ENCODE results near the gene PRKCH.

- TF ChIP-seq CTCF (IDR thresholded peaks at IDR 0.05) (no peak), POLR2A (IDR thresholded peaks at IDR 0.05) (no peak)
Observed at GRCh38 chr14:61555056-61555838, 233.9 kb downstream of the PRKCH start.

All from esophagus squamous epithelium (tissue), 4 donors.